Hematopoietic multipotent progenitor cell treated with erythropoietin and hydrocortisone succinate and interleukin-3 and kit ligand, for 15 days (in vitro differentiated cells): Measurements from ENCODE around the gene SYCE3.
"Not testable (repeated sequence)": the region's sequence is repeated elsewhere in the genome, so short reads cannot be mapped to it uniquely, and the experiment has no call there.

Experiments
- DNase-seq: peaks from one replicate; pipeline ENCODE4 v3.0.0-alpha.2; 2015; ENCODE audit warnings: low spot score

The SYCE3 gene, protein sequence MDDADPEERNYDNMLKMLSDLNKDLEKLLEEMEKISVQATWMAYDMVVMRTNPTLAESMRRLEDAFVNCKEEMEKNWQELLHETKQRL

DNA sequence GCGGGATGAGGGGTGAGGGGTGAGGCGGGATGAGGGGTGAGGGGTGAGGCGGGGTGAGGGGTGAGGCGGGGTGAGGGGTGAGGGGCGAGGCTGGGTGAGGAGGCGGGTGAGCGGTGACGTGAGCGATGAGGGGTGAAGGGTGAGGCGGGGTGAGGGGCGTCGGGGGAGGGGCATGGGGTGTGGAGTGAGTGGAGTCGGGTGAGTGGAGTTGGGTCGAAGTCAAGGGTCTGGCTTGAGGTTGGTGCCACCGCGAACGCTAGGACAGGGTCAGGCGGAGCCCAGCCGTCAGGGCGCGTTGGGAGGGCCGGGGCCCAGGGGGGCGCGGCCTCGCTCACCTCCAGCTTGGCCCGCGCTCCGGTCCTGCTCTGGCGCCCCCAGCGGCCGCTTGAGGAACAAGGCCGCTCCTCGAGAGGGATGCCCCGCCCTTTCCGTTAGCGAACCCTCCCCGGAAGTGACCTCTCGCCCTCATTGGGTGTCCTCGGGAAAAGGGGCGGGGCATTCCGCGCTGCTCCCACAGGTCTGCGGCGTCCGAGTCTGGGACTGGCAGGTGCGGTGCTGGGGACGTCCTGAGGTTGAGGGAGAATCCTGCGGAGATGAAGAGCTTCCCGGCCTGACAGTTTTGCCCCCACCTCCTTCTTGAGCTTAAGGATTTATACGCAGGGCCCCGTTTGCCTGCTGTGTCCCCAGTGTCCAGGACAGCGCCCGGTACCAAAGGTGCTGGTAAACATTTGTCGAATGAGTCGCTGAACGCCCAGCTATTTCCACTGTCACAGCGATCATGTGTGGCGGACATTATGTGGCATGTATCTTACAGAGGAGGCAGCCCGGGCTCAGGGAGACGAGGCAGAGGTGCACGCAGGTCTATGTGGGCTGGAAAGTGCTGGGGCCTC lies at the start of gene SYCE3:
TSS of gene SYCE3 (minus strand) at position 397 of the 890 bp plus-strand sequence. CDS start 6,514 bp downstream, outside the sequence.
- DNase-seq, result peak; percentile 98

DNA sequence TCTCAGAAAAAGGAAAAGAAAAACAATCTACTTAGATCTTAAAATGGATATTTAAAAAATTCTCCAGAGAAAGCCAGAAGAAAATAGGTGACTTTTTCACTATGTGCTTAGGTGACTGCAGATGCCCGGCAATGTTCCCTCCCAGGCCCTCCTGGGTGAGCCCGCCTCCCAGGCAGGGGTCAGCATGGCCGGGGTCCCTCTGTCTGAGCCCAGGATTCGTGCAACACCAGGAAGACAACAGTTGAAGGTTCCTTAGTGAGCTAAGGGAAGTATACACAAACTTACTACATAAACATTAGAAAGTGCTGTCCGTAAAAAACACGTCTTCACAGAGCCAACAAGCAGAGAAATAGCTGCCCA lies 49.4 kb upstream of the SYCE3 start:
- no peak for DNase-seq

DNA sequence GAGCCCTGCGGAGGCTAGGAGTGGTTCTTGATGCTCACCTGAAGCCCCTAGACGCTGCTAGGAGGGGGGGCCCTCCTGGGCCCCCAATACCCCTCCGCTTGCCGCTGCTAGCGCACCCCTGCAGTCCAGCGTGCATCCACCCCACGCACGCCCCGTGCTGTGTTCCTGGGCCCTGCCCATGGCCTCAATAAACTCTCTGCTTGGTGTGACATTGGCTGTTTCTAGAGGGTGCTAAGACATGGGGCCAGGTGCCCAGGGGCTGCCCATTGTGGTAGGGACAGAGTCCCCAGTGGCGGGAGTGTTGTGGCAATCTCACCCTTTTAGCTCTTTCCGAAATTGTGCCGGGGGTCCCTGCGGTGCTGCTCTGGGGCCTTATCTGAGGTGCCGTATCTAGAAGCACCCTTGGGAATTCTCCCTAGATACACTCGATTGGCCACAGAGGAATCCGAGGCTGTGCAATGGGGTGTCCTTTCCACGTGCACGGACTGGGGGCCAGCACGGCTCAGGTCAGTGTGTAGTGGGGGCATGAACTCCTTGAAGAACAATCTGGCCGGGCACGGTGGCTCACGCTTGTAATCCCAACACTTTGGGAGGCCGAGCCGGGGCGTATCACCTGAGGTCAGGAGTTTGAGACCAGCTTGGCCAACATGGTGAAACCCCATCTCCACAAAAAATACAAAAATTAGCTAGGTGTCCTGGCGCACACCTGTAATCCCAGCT lies 48.8 kb upstream of the SYCE3 start:
- DNase-seq, result no peak

DNA sequence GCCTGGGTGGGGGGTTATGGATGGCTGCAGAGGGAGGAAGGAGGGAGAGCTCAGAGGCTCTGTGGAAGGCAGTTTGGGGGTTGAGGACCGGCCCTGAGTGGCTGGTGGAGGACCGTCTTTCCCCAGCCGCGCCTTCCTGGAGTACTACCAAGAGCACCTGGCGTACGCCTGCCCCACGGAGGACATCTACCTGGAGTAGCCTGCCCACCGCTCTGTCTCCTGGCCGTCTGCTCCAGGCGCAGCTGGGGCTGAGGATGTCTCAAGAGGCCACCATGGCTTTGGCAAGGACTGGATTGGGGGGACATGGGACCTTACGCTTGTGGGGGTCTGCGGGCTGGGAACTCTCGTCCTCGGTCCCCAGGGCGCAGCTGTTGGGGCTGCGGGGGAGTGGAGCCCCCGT lies 47.9 kb upstream of the SYCE3 start:
- no peak for DNase-seq

DNA sequence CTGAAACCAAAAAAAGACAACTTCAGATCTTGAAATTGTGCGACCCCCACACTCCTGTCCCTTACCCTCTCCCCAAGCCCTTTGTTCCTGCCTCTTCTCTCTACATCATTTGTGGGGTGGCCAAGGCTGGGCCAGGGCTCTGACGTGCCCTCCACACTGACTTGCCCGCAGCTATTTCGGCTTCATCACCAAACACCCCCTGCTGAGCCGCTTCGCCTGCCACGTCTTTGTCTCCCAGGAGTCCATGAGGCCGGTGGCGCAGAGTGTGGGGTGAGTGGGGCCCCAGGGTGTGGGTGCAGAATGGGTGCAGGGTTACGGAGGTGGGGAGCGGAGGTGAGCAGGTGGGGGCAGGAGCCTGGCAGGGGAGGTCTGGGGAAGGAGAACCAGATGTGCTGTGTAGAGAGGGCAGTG lies 47.3 kb upstream of the SYCE3 start:
- no peak for DNase-seq

DNA sequence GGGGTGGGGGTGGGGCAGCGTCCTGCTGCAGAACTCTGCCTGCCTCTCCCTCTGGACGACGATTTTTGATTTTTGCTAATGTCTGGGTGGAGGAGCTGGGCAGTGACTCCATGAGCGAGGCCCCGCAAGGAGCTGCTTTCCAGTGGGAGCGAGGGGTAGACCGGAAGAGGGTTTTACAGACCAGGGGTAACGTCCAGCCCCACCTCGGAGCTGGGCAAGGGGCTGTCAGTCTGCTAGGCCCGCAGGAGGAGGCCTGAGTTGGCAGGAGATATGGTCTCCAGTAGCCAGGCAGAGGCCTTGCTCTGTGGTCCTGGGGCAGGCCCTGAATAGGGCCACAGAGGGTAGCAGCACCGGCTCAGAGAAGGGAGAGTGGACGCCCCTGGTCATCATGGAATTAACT lies 46.9 kb upstream of the SYCE3 start:
- no peak for DNase-seq

DNA sequence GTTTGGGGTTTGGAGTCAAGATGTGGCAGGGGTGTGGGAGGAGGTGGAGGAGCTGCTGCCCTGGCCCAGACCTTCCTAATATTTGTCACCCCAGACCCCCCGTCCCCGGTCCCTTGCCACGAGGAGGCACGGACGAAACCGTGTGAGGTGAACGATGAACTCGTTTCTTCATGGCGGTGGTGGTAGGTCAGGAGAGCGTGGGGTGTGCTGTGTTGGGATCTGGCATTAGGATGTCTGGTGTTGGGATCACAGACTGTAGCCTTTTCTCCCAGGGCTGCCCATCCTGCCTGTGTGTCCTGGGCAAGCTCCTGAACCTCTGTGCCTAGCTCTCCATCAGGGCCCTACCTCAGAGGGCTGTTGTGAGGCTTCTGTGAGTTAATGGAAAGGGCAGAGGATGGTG lies 46.3 kb upstream of the SYCE3 start:
- no peak for DNase-seq

DNA sequence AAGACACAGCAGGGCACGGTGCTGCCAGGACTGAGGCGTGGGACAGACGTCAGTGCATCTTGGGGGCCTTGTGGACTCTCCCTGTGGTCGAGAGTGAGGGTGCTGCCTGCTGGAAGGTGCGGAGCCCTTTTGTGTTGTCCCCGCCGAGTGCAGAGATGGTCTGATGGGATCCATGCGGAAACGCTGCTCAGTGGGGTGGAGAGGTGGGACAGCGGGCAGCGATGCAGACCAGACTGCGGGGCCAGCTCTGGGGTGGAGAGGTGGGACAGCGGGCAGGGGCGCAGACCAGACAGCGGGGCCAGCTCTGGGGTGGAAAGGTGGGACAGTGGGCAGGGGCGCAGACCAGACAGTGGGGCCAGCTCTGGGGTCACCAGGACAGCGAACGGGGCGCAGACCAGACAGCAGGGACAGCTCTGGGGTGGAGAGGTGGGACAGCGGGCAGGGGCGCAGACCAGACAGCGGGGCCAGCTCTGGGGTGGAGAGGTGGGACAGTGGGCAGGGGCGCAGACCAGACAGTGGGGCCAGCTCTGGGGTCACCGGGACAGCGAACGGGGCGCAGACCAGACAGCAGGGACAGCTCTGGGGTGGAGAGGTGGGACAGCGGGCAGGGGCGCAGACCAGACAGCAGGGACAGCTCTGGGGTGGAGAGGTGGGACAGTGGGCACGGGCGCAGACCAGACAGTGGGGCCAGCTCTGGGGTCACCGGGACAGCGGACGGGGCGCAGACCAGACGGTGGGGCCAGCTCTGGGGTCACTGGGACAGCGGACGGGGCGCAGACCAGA lies 45.5 kb upstream of the SYCE3 start:
- DNase-seq, result not testable (repeated sequence)

DNA sequence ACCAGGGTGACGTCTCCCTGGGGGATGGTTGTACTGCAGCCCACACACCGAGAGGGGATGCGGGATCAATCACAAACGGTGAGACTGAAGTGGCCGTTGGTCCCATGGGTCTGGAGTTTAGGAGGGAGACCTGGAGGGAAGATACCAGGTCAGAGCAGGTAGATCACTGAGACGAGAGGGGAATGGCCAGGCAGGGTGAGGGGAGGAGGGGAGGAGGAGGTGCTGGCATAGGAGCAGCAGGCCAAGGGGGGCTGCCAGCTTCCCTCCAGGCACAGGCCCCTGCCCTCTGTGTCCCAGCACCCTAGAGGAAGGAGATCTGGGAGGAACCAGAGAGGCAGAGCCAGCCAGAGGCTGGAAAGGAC lies 44.9 kb upstream of the SYCE3 start:
- no peak for DNase-seq

DNA sequence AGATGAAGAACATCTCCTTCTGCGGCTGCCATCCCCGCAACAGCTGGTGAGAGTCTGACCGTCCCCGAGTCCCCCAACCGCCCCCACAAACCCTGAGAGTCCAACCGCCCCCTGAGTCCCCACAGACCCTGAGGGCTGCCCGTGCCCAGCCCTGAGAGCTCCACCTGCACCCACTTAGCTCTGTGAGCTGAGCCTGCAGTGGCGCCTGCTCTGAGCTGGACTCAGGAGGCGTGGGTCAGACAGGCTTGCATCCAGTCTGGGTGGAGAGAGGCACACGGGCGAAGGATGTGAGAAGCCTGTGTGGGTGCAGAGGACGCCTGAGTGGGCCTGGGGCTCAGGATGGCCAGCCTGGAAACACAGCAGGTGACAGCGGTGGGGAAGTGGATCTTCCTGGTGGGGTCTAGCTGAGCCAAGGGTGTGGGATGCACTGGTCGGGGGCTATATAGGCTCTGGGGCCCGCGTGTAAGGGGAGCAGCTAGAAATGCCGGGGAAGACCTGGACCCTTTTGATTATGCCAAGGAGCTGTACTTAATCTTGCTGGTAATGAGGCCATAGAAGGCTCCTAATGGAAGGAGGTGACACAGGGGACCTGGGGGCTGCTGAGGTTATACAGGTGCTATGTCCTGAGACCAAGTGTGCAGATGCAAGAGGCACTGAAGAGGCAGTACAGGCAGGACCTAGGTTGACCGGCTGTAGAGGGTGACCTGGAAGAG lies 44.4 kb upstream of the SYCE3 start:
- DNase-seq, result no peak

DNA sequence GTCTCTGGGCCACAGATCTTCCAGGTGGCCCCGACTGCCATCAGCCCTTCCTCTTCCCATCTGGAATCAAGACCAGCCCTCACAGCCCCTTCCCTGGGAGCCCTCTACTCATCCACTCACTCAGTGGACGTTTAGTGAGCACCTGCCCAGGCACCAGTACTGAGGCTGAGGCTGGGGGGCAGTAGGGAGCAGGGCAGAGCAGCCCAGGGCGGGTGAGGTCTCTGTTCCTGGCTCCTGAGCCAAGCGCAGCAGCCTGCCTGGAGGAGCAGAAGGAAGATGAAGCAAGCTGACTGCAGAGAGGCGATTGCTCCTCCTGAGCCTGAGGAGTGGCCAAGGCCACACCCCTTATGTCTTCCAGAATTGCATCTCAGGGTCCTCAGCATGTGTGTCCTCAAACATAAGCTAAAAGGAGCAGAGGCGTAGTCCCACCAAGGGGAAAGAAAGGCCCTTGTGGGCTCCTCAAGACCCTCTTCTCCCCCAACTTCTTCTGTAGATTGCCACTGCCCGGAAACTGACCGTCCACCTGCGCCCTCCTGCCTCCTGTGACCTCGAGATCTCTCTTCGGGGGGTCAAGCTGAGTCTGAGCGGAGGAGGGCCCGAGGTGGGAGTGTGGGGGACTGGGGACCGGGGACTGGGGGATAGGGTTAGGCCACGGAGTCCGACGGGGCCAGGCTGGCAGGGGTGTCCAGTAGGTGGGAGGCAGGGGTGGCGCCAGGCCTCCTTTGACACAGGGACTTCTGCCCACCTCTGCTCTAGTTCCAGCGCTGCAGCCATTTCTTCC lies 43.6 kb upstream of the SYCE3 start:
- DNase-seq, result no peak

DNA sequence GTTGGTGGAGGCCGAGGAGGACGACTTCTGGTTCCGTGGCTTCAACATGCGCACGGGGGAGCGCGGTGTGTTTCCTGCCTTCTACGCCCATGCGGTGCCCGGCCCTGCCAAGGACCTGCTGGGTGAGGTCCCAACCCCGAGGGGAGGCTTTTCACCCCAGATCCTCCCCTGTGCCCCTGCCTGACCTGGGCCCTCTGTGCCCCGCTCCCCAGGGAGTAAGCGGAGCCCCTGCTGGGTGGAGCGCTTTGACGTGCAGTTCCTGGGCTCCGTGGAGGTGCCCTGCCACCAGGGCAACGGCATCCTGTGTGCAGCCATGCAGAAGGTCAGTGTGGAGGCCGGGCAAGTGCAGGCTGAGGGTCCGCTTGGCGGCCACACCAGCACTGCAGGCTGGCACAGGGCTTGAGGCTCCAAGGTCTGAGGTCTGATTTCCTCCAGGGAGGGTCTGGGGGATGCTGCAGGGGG lies 42.9 kb upstream of the SYCE3 start:
- DNase-seq, result no peak

DNA sequence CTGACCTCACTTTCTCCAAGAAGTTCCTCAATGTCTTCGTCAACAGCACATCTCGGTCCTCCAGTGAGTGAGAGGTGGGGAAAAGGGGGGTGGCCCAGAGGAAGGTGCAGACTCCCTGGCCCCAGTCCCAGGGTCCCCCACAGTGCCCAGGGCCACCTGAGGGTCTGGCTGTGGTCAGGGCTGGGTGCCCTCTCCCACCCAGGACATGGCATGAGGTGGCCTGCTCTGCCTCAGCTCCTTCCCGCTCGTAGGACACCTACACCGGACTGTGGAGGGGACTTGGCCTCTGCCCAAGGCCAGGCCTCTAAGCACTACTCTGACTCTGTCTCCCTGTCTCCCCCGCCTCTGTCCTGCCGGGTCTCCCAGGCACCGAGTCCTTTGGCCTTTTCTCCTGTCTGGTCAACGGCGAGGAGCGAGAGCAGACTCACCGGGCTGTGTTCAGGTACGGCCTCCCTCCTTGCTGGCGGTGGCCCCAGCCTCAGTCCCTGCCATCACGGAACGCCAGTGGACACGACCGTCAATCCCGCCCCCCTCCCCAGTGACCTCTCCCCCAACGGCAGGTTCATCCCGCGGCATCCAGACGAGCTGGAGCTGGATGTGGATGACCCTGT lies 42.4 kb upstream of the SYCE3 start:
- no peak for DNase-seq

DNA sequence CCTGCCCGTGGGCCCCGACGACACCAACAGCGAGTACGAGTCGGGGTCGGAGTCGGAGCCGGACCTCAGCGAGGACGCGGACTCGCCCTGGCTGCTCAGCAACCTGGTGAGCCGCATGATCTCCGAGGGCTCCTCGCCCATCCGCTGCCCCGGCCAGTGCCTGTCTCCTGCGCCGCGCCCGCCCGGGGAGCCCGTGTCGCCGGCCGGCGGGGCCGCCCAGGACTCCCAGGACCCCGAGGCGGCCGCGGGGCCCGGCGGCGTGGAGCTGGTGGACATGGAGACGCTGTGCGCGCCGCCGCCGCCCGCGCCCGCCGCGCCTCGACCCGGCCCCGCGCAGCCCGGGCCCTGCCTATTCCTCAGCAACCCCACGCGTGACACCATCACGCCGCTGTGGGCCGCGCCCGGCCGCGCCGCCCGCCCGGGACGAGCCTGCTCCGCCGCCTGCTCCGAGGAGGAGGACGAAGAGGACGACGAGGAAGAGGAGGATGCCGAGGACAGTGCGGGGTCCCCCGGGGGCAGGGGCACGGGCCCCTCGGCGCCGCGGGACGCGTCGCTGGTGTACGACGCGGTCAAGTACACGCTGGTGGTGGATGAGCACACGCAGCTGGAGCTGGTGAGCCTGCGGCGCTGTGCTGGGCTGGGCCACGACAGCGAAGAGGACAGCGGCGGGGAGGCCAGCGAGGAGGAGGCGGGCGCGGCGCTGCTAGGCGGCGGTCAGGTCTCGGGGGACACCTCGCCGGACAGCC lies 41.7 kb upstream of the SYCE3 start:
- DNase-seq, result no peak

DNA sequence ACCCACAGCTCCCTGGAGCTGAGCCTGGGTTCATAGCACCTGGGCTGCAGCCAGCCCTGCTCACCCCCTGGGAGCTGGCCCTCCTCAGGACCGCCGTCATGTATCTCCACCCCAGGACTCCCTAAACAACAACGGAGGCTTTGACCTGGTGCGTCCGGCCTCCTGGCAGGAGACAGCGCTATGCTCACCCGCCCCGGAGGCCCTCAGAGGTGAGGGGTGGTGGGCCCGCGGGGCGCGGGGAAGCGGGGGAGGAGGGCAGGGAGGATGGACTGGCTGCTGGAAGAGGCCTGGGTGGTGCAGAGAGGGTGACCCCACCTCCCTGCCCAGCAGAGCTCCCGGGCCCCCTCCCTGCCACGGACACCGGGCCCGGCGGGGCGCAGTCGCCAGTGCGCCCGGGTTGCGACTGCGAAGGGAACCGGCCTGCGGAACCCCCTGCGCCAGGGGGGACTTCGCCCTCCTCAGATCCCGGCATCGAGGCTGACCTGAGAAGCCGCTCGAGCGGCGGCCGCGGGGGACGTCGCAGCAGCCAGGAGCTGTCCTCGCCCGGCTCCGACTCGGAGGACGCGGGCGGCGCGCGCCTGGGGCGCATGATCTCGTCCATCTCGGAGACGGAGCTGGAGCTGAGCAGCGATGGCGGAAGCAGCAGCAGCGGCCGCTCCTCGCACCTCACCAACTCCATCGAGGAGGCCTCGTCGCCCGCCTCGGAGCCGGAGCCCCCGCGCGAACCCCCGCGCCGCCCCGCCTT lies 41.0 kb upstream of the SYCE3 start:
- DNase-seq, result no peak

DNA sequence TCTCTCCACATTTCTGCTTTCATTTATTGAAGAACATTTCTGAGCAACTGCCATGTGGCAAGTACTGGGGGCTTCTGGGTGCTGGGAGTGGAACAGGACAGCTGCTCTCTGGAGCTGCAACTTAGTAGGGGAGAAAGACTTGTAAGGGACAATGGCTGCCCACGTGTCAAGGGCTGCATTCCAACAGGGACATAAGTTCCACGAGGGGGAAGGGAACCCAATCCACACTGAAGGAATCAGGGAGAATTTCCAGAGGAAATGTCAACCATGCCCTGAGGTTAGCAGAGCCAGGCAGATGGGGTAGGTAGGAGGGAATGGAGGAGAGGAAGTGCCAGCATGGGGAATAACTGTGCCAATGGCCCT lies 39.6 kb upstream of the SYCE3 start:
- DNase-seq, result no peak

DNA sequence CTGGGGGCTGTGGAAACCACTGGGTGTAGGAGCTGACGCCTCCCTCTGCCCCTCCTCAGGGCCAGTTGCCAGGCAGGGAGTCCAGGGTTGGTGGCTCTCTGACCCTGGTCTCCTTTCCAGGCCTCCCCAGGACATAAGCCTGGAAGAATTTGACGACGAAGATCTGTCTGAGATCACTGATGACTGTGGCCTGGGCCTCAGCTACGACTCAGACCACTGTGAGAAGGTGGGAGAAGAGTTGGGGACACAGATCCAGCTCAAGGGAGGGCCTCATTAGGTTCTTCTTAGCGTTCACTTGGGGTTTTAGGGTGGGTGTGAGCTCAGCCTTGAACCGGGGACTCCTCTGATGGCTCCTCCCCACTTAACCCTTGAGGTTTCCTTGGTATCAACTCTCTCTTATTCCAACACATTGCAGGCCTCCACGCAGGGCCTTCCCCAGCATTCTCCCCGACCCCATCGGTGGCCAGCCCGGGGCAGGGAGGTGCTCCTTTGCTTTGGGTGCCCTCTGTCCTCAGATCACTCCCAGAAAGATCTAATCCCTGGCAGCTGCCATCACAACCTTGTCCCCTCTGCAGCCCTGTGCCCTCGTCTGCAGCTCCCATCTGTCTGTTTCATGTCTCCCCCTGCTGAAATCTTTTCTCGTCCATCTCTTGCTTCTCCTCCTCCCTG lies 39.1 kb upstream of the SYCE3 start:
- no peak for DNase-seq

DNA sequence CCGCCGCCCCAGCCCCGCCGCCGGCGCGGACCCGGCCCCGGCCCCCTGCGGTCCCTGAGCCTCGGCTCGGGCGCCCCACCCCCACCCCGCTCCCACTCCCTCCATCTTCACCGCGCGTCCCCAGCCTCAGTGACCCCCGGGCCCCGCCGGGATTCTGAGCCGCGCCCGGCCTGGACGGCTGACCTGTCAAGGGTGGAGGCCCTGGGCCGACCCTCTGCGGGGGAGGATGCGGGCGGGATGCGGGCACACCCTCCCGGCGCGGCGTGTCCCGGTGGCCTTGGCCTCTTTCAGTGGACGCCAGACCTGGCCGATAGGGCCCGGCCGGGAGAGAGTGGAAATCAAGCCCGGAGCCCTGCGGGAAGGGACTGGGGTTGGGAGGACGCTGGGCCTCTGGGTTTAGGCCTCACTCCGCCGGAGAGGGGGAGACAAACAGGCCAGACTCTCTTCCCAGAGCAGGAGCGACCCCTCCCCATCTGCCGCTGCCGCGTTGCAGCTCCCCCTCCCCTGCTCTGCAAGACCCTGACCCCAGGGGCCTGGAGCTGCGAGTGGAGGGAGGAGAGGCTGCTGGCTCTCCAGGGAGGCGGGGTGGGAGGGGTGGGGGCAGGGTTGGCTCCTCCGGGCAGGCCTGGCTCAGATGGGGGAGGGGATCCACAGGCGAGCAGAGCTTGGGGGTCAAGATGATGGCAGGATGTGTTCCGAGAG lies 38.4 kb upstream of the SYCE3 start:
- DNase-seq, result no peak
